Activated T-helper 1 cell treated with Interleukin-2 at 50 U/mL for 16 hours (primary cell): ENCODE measurements around the gene GMFB.

Source experiments
- DNase-seq: peaks from one replicate; pipeline ENCODE4 v3.0.0-alpha.2; 2020; ENCODE audit warnings: low read depth

The GMFB gene

GRCh38 chr14:54425537-54426274, 63.1 kb downstream of the GMFB start:
- no peak for DNase-seq

GRCh38 chr14:54425068-54425467, 63.7 kb downstream of the GMFB start:
- DNase-seq = no peak
